ENCODE results near the gene FKBP5.
"Not testable (repeated sequence)": the region's sequence is repeated elsewhere in the genome, so short reads cannot be mapped to it uniquely, and the experiment has no call there.

The FKBP5 gene

DNA sequence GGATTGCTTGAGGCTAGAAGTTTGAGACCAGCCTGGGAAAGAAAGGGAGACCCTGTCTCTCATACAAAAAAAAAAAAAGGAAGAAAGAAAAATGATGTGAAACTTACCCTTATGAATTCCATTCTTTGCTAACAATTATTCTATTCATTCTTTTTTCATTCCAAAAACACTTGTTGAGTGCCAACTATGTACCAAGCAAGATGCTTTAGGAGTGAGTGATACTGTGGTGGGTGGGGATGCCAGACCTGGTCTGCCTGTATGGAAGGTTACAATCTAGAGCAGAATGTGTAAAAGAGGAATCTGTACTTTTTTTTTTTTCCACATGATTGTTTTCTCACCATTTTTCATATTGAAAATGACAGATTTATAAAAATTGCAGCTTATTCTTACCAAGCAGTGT lies 102.2 kb downstream of the FKBP5 start:
- DNase-seq (ENCODE audit: low spot score): no peak

- no peak for DNase-seq (ENCODE audit: low spot score)
Measured at GRCh38 chr6:35585658-35586057, 103.1 kb downstream of the FKBP5 start.

DNA sequence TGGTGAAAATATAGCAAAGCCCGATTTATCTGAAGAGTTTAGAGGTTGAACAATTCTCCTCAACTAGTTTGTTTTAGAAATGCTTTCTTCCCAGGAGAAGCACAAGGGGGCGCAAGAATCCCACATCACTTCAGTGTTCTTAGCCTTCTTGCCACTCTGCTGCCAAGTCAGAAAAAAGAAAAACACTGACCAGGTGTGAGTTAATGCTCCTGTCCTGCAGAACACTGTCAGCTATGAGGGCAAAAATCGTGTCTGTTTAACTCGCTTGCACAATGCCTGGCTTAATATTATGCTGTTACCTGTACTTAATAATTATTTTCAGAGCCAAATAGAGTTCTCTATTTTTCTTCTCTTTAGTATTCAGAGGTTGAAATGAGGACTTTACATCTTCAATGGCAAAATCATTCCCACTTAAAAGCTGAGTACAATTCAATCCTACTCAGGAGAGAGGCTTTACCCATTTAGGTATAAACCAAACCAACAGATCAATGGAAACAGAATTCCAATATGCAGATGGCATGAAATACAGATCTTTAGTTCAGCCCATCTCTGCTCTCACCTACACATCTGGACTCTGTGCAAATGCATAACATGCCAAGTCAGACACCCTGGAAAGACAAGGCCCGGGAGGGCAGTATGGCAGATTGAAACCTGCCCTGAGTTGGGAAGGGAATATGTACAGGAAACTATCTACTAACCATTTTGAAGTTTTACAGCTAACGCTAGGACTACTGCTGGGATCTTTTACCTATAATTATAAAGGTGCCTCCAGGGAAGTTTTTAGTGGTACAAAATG lies 104.6 kb downstream of the FKBP5 start:
- DNase-seq (ENCODE audit: low spot score): peak; percentile 77

DNA sequence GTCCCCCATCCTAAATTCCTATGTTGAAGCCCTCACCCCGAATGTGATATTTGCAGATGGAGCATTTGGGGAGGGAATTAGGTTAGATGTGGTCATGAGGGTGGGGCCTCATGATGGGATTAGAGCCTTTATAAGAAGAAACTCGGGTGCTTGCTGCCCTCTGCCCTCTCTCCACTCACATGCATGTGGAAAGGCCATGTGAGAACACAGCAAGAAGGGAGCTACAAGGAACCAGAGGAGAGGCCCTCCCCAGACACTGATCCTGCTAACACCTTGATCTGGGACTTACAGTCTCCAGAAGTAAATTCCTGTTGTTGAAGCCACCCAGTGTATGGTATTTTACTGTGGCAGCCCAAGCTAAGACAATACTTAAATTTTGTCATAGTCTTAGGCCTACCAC lies 106.4 kb downstream of the FKBP5 start:
- no peak for DNase-seq (ENCODE audit: low spot score)

DNA sequence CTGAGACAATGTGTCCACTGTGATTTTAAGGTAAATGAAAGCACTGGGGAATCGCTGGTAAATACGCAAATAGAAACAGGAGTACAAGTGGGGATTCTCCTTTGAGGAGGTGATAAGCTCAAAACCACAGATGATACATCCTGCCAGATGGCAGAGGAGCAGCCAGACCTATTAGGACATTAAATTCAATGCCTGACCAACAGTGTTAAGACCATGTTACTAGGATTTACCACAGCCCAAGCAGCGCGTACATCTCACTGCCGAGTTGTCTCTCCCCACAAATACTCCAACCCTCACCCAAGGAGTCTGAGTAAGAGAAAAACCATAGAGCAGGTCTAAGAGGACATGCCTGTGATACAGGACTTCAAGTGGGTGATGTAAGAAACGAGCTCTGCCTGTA lies 107.1 kb downstream of the FKBP5 start:
- DNase-seq (ENCODE audit: low spot score): no peak

GRCh38 chr6:35580836-35581235 lies 107.9 kb downstream of the FKBP5 start:
- DNase-seq (ENCODE audit: low spot score): no peak

GRCh38 chr6:35576682-35577081 lies 112.0 kb downstream of the FKBP5 start:
- DNase-seq (ENCODE audit: low spot score): no peak

GRCh38 chr6:35573495-35574110 lies 115.1 kb downstream of the FKBP5 start:
- DNase-seq (ENCODE audit: low spot score): no peak

- DNase-seq (ENCODE audit: low spot score): not testable (repeated sequence)
Measured at GRCh38 chr6:35570885-35571330, 117.8 kb downstream of the FKBP5 start.

- DNase-seq (ENCODE audit: low spot score): peak; percentile 25
Measured at GRCh38 chr6:35569011-35569461, 119.7 kb downstream of the FKBP5 start.

GRCh38 chr6:35566794-35567193 lies 121.9 kb downstream of the FKBP5 start:
- no peak for DNase-seq (ENCODE audit: low spot score)

GRCh38 chr6:35564733-35565132 lies 124.0 kb downstream of the FKBP5 start:
- no peak for DNase-seq (ENCODE audit: low spot score)

DNA sequence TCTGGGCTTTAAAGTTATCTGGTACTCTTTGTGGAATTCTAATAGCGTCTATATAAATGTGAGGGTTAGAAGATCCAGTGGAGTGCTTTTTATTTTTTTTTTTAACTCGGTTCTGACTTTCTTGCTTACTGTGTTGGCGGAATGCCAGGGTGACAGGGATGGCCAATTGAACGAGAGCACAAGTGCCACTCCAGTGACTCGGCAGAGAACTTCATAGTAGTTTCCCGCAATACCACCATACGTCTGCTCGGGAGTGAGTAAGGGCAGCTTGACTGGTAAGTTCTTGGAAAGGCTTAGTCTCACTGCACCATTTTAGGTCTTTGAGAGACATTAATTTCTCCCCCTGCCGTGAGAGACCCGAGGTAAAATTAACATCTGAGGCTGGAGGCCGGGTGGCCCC lies 126.7 kb downstream of the FKBP5 start:
- no peak for DNase-seq (ENCODE audit: low spot score)

- no peak for DNase-seq (ENCODE audit: low spot score)
Measured at GRCh38 chr6:35561113-35561512, 127.6 kb downstream of the FKBP5 start.

- DNase-seq (ENCODE audit: low spot score): no peak
Measured at GRCh38 chr6:35558571-35558970, 130.1 kb downstream of the FKBP5 start.

- DNase-seq (ENCODE audit: low spot score): no peak
Measured at GRCh38 chr6:35557239-35557638, 131.5 kb downstream of the FKBP5 start.

DNA sequence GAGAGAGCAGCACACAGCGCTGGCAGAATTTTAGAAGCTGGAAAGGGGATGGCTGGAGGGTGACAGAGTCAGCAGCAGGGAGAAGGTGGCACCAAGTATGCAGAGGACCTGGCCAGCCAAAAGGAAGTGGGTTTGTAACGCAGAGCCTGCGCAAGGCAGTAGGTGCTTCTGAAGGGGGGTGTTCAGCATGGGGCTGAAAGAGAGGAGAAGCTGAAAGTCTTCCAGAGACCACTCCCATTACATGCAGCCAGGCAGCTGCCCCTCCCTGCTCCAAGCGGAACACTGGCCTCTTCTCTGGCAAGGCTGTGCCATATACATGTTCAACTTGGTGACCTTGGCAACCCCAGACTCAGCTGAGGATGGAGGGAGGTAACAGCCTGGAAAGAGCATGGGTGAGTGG lies 133.9 kb downstream of the FKBP5 start:
- DNase-seq (ENCODE audit: low spot score): no peak

DNA sequence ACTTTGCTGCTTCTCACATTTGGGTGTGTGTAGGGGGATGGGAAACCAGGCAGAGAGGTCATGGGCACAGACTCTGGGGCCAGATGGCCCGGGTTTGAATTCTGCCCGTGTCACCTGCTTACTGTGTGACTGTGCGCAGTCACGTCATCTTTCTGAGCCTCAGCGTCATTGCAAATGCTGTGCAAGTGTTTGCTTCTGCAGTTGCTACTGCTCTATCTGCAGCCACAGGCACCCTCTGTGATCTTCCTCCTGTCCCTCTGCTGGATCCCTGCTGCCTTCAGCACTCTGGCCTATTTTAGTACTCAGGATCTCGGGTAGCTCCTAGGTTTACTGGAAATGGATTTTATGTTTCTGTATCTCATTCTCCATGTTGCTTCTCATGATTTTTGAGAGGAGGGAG lies 135.4 kb downstream of the FKBP5 start:
- DNase-seq (ENCODE audit: low spot score): no peak

DNA sequence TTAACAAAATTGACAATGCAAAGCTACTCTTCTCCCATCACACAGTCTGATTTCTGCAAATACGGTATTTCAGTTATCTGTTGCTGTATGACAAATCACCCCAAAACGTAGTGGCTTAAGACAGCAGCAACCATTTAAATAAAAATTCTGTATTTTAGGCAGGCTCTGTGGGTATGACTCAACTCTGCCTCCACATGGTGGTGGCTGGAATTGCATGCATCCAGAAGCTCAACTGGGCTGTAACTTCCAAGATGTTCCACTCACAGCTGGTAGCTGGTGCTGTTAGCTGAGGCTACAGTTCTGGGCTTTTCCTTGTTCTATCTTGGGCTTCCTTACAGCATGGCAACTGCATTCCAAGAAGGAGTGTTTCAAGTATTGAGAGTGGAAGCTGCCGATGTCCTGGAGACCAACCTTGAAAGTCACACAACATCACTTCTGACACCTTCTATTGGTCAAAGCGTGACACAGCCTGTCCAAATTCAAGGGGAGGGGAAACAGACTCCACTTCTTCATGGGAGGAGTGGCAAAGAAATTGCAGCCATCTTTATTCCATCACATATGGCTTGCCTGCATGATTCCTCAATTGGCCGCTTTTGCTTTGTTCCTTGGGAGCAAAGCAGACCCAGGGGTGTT lies 136.3 kb downstream of the FKBP5 start:
- DNase-seq (ENCODE audit: low spot score): peak; percentile 61

DNA sequence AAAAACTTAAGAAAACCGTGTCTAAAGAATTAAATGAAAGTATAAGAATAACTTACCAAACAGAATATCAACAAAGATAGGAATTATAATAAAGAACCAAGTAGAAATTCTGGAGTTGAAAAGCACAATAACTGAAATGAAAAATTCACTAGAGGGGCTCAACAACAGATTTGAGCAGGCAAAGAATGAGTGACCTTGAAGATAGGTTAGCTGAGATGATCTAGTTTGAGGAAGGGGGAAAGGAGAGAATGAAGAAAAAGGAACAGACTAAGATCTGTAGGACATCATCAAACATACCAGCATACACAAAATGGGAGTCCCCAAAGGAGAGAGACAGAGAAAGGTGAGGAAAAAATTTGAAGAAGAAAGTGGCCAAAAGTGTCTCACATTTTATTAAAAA lies 138.3 kb downstream of the FKBP5 start:
- no peak for DNase-seq (ENCODE audit: low spot score)

DNA sequence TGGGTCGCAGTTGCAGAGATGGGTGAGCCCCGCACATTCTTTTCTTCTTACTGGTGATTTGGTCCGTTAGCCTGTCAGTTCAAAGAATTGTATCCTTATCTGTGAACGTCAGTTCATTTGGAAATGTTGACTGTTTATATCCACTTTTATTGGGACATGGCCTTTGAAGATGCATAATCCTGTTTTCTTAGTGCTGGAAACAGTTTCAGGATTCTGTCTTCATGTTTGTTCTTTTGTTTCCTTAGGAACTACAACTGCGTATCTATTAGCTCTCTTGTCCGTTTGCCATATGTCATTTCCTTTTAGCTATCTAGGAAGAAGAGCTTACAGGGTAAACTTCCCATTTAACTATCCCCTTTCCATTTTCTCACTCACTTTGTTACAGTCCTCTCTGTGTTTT lies 141.0 kb downstream of the FKBP5 start:
- DNase-seq (ENCODE audit: low spot score): no peak

GRCh38 chr6:35544769-35545361 lies 143.8 kb downstream of the FKBP5 start:
- no peak for DNase-seq (ENCODE audit: low spot score)
